Tibial artery (tissue), 4 donors: ENCODE measurements around the gene FMO3.
A peak's percentile ranks its signal among the peaks of the same experiment; 100 is the strongest.

ENCODE experiments used
- DNase-seq, 2 donors: peaks; one replicate each; pipeline ENCODE4 v3.0.0-alpha.2; 2019
- H3K27ac ChIP-seq, 2 donors: fragments of 200-600 bp; sonication (generic) in 1 of 2; 1 replicate in 1 of 2; 2 replicates in 1 of 2; pipeline ENCODE4 v1.5.1; 2018 to 2019; ENCODE audit warnings: mild to moderate bottlenecking in 1 of 2
- H3K27me3 ChIP-seq, 2 donors: fragments of 200-600 bp; sonication (generic) in 1 of 2; one replicate each; pipeline versions ENCODE4 v1.5.1 to v1.6.0; 2016 to 2019
- H3K36me3 ChIP-seq, 3 donors: fragments of 200-600 bp; sonication (generic) in 2 of 3; one replicate each; pipeline ENCODE4 v1.5.1; 2016 to 2019; ENCODE audit warnings: mild to moderate bottlenecking in 2 of 3
- H3K4me1 ChIP-seq, 4 donors: fragments of 200-600 bp; sonication (generic) in 2 of 4; 1 replicate in 3 of 4; 2 replicates in 1 of 4; pipeline ENCODE4 v1.5.1; 2016 to 2019
- H3K4me3 ChIP-seq, 2 donors: fragments of 200-600 bp; sonication (generic) in 1 of 2; 1 replicate in 1 of 2; 2 replicates in 1 of 2; pipeline ENCODE4 v1.5.1; 2018 to 2019; ENCODE audit warnings: mild to moderate bottlenecking in 2 of 2
- H3K9me3 ChIP-seq, 3 donors: fragments of 200-600 bp; sonication (generic) in 1 of 3; one replicate each; pipeline ENCODE4 v1.5.1; 2016 to 2019
- CTCF ChIP-seq, 2 experiments: fragments of 200-600 bp in 1 of 2; fragments of 450-650 bp in 1 of 2; IDR thresholded peaks; one replicate each; pipeline ENCODE4 v1.5.1; 2017 to 2019; ENCODE audit warnings: antibody characterized with exemption in 2 of 2, mild to moderate bottlenecking in 1 of 2, moderate library complexity in 1 of 2
- intact Hi-C: fragments of 100-400 bp; cut with DNase I; formaldehyde crosslinking; loops from one replicate; pipeline ENCODE4 v1.15.0; 2023; ENCODE audit warnings: low total_unique reads

Gene FMO3

GRCh38 chr1:171083222-171083621 lies 7.5 kb upstream of the FMO3 start:
- Histone ChIP-seq H3K9me3 (no peaks in the 10 kb centered on the region), H3K4me1 (peaks cover 0 to 16% (median 8%) of the 10 kb centered on the region in 4 donors), H3K36me3 (no peaks in the 10 kb centered on the region), H3K27me3 (no peaks in the 10 kb centered on the region), H3K4me3 (no peak overlapping the region), H3K27ac (peak overlapping the region; percentile 61 to 68)
- intact Hi-C loops = loop anchor here (5.0 kb wide), 1 partner anchor 144 kb away; no protein-coding TSS in a partner anchor
- DNase-seq = no peak
- TF ChIP-seq CTCF (IDR thresholded peaks at IDR 0.05) = no peak

- no peak for TF ChIP-seq CTCF (IDR thresholded peaks at IDR 0.05)
- no peaks in the 10 kb centered on the region for H3K27me3 ChIP-seq
- no peak for DNase-seq
- no peak overlapping the region for H3K4me3 ChIP-seq
- H3K27ac ChIP-seq = no peak overlapping the region
- peaks cover 0 to 16% (median 8%) of the 10 kb centered on the region in 4 donors for H3K4me1 ChIP-seq
- intact Hi-C loops = loop anchor here (5.0 kb wide), 1 partner anchor 143 kb away; no protein-coding TSS in a partner anchor
- H3K9me3 ChIP-seq = no peaks in the 10 kb centered on the region
- H3K36me3 ChIP-seq = no peaks in the 10 kb centered on the region
These were observed 6.6 kb upstream of the FMO3 start for GRCh38 chr1:171084091-171084490.

GRCh38 chr1:171084870-171085269 lies 5.8 kb upstream of the FMO3 start:
- Histone ChIP-seq H3K27ac (no peak overlapping the region), H3K36me3 (no peaks in the 10 kb centered on the region), H3K4me1 (peaks cover 0 to 16% (median 8%) of the 10 kb centered on the region in 4 donors), H3K4me3 (no peak overlapping the region), H3K27me3 (no peaks in the 10 kb centered on the region), H3K9me3 (no peaks in the 10 kb centered on the region)
- intact Hi-C loops = loop anchor here (5.0 kb wide), 1 partner anchor 142 kb away; no protein-coding TSS in a partner anchor
- TF ChIP-seq CTCF (IDR thresholded peaks at IDR 0.05) = no peak
- no peak for DNase-seq

GRCh38 chr1:171087896-171088295 lies 2.8 kb upstream of the FMO3 start:
- TF ChIP-seq CTCF (IDR thresholded peaks at IDR 0.05) = no peak
- Histone ChIP-seq H3K9me3 (no peaks in the 10 kb centered on the region), H3K27me3 (no peaks in the 10 kb centered on the region), H3K27ac (no peak overlapping the region), H3K4me3 (no peak overlapping the region), H3K36me3 (no peaks in the 10 kb centered on the region), H3K4me1 (peaks cover 0 to under 1% (median 0%) of the 10 kb centered on the region in 4 donors)
- no peak for DNase-seq
- intact Hi-C loops = no loop called here

GRCh38 chr1:171103862-171104261 lies 13.2 kb downstream of the FMO3 start:
- no peak overlapping the region for H3K27ac ChIP-seq

More at GRCh38 chr1:171103862-171104261, 13.2 kb downstream of the FMO3 start:
- no peak for TF ChIP-seq CTCF (IDR thresholded peaks at IDR 0.05)
- Histone ChIP-seq H3K27me3 (no peaks in the 10 kb centered on the region), H3K4me1 (peaks cover 0 to 16% (median 12%) of the 10 kb centered on the region in 4 donors), H3K4me3 (no peak overlapping the region), H3K36me3 (no peaks in the 10 kb centered on the region), H3K9me3 (no peaks in the 10 kb centered on the region)
- intact Hi-C loops = no loop called here
- no peak for DNase-seq
